H54 (cell line): ENCODE results near the gene TNP1.

ENCODE experiments used
- DNase-seq: peaks from one replicate; pipeline ENCODE4 v3.0.0; 2011; ENCODE audit warnings: low spot score, mixed read lengths; ENCODE audit not compliant: insufficient read length
- FAIRE-seq: peaks from 3 replicates; lab custom pipeline; 2011; peaks lifted over from hg19 to GRCh38; lab: Jason Lieb, UNC
- POLR2A ChIP-seq: IDR thresholded peaks from 2 replicates; pipeline ENCODE4 v1.6.1; 2011; ENCODE audit warnings: low read depth, mild to moderate bottlenecking, low read length

The TNP1 gene

DNA sequence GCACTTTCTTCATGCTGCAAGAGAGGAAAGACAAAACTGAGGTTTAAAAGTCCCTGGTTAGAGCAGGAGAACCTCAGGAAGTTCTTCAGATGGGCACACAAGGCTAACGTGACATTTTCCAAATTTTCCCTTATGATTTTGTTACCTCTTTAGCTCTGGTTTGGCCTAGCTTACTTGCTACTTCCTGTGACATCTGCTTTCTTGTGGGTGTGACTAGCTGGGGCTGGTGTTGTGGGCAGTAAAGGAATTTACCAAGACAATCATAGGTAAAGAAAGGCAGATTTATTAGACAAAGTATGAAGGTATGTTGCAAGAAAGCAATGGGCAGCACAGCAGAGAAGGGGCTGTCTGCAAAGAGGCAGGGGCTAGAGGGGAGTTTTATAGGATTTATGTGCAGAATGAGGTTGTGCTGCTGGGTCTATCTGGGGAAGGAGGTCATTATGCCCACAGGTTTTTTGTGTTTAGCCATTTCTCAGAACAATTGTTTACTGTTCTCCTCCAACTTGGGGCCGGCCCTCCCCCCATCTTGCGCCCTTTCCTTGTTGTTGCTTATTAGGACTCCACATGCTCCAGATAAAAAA is 6.7 kb upstream of the TNP1 start:
- TF ChIP-seq POLR2A, result no peak
- FAIRE-seq (no peak), DNase-seq (no peak)

DNA sequence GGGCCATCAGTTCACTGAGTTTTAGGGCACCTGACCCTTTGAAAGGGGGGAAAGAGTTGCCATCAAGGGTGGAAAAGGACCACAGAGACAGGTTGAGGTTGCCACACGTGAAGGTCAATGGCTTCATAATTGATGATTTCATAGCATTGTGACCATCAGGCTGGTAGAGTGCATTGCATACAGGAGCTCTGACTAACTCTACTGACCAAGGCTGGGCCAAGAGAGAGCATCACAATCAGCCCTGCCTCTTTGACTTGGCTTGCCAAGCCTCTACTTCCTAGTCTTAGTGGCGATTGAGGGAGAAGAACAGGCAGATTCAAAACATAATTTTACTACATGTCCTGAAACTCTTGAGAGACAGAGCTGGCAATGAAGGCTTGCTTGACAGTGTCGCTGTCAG is 5.8 kb upstream of the TNP1 start:
- FAIRE-seq (no peak), DNase-seq (no peak)
- no peak for TF ChIP-seq POLR2A

GRCh38 chr2:216863946-216864345 is 4.1 kb upstream of the TNP1 start:
- no peak for TF ChIP-seq POLR2A
- FAIRE-seq (no peak), DNase-seq (no peak)

DNA sequence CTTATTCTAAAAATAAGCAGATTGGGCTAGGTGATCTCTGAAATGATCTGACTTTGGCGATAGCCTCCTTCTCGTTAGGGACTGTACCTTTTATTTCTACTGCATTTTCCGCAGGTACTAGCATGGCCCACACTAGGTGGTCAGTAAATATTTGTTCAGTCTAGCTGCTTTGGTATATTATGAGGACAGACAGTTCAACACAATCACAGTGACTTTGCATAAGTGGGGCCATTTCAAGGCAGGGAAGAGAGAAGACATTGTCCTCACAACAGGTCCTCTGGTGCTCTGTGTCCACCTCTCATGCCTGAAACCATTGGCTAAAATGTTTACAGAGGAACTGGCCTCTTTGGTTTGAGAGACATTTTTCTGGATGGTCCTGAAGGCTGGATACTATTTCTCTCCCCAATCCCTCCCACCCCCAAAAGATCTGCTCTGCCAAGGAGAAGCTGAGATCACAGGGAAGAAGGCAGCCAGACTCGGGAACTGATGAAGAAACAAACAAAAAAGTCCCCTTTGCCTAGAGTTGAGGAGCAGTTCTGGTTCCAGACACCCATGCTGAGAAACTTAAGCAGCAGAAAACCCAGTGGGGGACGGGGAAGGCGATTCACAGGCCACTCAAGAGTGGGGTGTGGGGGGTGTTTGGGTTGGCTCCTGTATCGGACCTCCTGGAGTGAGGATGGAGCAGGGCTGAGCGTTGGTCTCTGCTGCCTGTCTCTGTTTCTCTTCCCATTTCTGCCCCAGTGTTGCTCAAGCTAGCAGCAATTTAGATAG is 2.9 kb upstream of the TNP1 start:
- DNase-seq (no peak), FAIRE-seq (no peak)
- no peak for TF ChIP-seq POLR2A

DNA sequence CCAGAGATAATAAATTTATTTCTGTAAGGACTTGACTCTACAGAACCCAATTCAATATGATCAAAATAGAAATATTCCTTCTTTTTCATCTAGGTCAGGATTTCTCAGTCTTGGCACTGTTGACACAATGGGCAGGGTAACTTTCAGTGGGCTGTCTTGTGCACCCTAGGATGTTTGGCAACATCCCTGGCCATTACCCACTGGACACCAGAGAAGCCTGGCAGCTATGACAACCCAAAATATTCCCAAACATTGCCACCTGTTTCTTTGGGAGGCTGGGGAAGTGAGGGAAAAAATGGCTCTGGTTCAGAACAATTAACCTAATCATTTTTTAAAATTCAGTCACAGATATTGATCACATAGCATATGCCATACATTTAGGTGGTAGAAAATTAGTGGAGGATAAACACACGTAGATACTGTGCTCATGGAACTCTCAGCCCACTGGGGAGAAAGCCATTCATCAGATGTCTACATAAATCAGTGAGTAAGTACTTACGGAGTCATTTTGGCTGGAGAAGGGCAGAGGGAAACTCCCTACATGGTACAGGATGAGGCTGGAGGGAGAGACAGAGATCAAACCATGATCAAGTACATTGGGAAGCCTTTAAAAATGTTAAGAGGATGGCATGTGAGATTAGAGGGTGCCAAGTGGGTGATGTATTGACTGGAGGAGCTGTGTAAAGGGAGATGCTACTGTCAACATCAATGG is 718 bp upstream of the TNP1 start:
- TF ChIP-seq POLR2A, result no peak
- no peak for FAIRE-seq
- DNase-seq, result no peak

DNA sequence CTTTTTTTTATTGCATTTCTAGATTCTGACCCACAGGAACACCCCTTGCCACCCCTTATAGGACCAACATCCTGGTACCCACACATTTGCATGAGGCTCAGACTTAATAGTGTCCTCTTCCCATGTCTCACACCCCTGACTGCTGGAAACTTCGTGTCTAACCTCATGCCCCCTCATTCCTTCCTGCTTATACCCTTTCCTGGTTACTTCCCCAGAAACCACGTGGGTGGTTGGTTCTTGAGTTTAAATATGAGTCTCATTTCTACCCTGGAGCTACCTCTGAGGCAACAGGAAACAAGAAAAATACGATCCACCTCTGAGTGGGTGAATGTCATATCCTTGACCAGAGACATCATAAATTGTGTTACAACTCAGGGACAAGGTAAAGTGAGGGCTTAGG is 1.6 kb downstream of the TNP1 start:
- no peak for FAIRE-seq
- no peak for DNase-seq
- no peak for TF ChIP-seq POLR2A

DNA sequence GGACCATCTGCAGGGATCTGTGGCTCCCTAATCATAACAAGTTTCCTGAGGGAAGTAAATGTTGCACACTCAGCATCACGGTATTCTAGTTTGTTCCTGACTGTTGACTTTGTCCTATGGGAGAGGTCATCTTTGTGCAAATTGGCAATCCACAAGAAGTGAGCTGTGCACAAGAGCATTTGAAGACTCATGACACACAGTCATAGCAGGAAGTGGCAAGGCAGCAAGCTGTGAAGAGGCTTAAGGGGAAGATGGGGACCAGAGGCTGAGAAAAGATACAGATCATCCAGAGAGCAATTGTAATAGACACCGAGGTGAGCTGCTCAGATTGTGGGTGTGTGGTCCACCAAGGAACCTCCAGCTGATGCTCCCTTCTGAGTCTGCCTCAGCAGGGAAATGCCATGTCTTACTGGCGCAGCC is 2.7 kb downstream of the TNP1 start:
- TF ChIP-seq POLR2A, result no peak
- FAIRE-seq, result no peak
- no peak for DNase-seq

GRCh38 chr2:216856406-216857065 is 3.3 kb downstream of the TNP1 start:
- DNase-seq (no peak), FAIRE-seq (no peak)
- no peak for TF ChIP-seq POLR2A

DNA sequence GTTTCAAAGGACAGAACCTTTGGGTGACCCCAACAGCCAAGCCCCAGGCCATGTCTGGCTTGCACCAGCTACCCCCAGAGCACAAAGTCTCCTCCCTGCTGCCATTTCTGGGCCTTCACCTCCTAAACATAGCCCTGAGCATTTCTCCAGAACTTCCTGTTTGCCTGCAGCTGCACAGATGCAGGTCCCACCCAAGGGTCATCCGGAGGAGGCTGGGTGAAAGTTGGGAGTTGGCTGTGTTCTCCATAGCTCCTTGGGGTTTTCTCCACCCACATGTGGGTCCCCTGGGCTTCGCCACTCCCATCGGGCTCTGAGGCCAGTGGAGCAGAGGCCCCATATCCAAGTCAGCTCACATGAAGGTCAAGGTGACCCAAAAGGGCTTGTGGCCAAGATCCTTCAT is 4.3 kb downstream of the TNP1 start:
- no peak for FAIRE-seq
- DNase-seq, result no peak
- no peak for TF ChIP-seq POLR2A

GRCh38 chr2:216855079-216855478 is 4.8 kb downstream of the TNP1 start:
- DNase-seq, result no peak
- no peak for TF ChIP-seq POLR2A
- FAIRE-seq, result no peak

DNA sequence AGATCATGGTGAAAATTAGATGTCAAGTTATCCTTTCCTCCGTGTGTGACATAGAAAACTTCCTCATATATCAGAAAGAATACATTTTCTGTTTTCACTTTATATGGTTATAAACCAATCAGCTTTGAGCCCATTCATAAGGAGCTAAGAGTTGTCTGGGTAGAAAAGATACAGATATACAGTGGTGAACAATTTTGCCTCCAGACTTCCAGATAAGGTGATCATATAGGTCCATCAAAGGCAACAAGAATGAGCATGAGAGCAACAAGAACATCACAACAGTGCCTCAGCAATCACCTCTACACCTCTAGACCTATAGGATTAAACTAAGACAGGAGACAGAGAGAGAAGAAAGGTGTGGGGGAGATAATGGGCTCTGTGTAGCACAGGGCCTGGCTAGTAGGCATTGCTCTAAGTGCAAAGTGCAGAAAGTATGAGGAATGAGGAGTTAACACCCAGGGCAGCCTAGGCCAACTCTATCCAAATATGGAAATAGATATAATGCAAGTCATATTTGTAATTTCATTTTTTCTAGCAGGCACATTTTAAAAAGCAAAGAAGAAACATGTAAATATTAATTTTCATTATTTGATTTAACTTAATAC is 8.3 kb downstream of the TNP1 start:
- FAIRE-seq, result no peak
- no peak for TF ChIP-seq POLR2A
- DNase-seq, result no peak

DNA sequence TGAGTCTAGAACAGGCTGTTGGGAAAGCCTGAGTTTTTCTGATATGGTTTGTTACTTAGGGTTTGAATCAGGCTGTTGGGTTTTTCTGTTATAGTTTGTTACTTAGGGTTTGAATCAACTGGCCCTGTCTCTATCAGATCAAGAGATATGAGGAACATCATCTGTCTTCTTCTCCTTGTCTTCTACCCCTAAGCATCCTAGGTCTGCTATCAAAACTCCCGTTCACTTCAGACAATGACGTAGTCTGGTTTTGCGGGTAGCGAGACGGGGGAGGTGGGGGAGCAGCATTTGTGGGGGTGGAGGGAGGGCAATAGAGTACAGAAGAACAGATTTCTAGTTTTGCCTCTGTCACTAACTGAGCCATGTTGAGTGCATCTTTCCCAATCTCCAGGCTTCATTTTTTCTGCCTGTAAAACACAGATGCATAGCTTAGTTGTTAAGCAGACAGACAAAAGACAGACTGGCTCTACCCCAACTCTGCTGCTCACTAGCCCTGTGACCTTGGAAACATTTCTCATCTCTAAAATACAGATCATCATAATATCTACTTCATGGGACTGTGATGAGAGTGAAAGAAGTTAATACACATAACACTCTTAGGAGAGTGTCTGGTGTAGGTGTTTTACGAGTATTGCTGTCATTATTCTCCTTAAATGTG is 9.1 kb downstream of the TNP1 start:
- DNase-seq, result no peak
- TF ChIP-seq POLR2A, result no peak
- FAIRE-seq, result no peak

DNA sequence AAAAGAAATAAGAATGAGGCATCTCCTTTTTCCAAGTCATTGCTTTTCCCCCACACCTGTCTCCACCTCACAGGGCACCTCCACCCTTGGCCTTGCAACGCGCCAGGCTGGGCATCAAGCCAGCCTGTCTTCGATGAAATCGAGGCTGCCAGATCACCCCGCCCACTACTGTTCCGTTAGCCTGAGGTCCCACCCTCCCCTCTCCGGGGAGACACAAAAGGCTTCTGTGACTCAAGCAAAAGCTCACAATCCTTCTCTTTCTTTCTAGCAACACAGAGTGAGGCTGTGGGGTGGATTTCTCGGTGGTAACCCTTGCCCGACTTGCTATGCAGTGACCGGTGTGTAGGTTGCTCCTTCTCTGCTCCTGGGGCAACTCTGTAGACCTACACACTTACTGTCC is 9.9 kb downstream of the TNP1 start:
- FAIRE-seq (no peak), DNase-seq (no peak)
- no peak for TF ChIP-seq POLR2A
